PC-9 (cell line): Measurements from ENCODE around the gene CCM2.

Experiments used
- CTCF ChIP-seq: fragments of 200-600 bp; sonication (generic); conservative IDR thresholded peaks from 2 replicates; pipeline ENCODE4 v1.6.1; 2017; ENCODE audit warnings: mixed run types, antibody characterized with exemption, mild to moderate bottlenecking, moderate library complexity
- EZH2 ChIP-seq: fragments of 200-600 bp; sonication (generic); IDR thresholded peaks from 2 replicates; pipeline ENCODE4 v1.8.0; 2017; ENCODE audit warnings: antibody characterized with exemption, low read depth

DNA sequence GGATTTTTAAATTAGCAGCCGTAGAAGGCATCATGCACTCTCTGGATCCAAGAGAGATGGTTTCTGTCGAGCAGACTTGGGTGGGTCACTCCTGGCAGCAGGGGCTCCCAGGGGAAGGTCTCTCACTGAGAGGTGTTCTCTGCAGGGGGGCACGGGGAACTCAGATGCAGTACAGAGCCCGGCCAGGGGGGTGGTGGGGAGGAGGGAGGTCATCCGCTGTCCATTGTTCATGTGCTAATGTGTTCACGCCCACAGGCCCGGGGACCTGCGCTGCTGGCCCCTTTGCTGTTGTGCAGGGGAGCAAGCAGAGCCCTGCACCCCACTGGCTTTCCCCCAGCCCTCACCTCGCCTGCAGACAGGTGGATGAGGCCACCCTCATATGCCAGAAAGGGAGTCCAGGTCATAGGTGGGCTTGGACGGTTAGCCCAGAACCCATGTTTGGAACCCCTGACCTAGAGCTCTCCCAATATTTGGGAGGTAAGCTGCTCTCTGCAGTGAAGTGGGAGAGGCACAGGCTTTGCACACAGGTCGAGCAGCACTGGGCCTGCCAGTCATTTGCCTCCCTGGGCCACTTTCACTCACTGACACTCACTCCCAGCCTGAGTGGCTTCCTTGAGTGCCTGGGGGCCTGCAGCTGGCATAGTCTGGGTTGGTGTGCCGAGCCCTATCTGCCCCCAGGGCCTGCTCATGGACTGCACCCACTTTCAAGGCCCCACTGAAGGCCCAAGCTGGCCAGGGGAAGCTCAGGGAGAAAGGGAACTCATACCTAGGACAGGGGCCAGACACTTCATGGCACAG is 124.1 kb downstream of the CCM2 start:
- TF ChIP-seq CTCF (no peak), EZH2 (no peak)
